Cerebellar nuclear complex (tissue), 1 donor: ENCODE data around the gene KRTAP20-4.

ENCODE experiments used
- DNase-seq, 2 experiments: peaks; one replicate each; lab custom pipeline; 2025; lab: John Stamatoyannopoulos, UW

The KRTAP20-4 gene

DNA sequence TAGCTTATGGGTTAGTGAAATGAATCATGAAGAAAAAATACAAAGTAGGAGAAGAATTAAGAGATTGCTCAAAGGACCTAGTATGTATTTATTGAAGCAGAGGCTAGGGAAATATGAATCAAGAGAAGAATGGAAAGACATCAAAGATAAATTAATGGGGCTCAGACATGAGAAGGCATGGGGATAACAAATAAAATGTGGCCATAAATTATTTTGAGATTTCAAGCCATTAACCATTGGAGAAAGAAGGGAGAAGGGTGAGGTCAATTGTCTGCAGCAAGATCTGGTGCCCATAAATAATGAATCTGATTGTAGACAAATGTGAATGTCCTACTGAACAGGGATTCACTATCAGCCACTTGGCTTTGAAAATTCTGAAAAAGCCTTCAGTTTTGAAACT lies 32.5 kb downstream of the KRTAP20-4 start:
- DNase-seq: no peak

- DNase-seq: no peak
Observed at GRCh38 chr21:30668776-30669175, 48.3 kb downstream of the KRTAP20-4 start.
